ENCODE data around the gene FXN.

GRCh38 chr9:69118656-69119055 lies 83.1 kb downstream of the FXN start:
- TF ChIP-seq POLR2A (IDR thresholded peaks at IDR 0.05) = no peak
- TF ChIP-seq, protein P1, sequence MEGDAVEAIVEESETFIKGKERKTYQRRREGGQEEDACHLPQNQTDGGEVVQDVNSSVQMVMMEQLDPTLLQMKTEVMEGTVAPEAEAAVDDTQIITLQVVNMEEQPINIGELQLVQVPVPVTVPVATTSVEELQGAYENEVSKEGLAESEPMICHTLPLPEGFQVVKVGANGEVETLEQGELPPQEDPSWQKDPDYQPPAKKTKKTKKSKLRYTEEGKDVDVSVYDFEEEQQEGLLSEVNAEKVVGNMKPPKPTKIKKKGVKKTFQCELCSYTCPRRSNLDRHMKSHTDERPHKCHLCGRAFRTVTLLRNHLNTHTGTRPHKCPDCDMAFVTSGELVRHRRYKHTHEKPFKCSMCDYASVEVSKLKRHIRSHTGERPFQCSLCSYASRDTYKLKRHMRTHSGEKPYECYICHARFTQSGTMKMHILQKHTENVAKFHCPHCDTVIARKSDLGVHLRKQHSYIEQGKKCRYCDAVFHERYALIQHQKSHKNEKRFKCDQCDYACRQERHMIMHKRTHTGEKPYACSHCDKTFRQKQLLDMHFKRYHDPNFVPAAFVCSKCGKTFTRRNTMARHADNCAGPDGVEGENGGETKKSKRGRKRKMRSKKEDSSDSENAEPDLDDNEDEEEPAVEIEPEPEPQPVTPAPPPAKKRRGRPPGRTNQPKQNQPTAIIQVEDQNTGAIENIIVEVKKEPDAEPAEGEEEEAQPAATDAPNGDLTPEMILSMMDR (IDR thresholded peaks at IDR 0.05) = no peak
